ENCODE results near the gene TLCD1.
A peak's percentile ranks its signal among the peaks of the same experiment; 100 is the strongest.
"Not testable (repeated sequence)": the region's sequence is repeated elsewhere in the genome, so short reads cannot be mapped to it uniquely, and the experiment has no call there.

Gene TLCD1

GRCh38 chr17:28746611-28747050 lies 20.6 kb upstream of the TLCD1 start:
- no peak for DNase-seq

GRCh38 chr17:28745786-28746411 lies 19.9 kb upstream of the TLCD1 start:
- no peak for DNase-seq

- DNase-seq: no peak
Measured at GRCh38 chr17:28744972-28745785, 19.1 kb upstream of the TLCD1 start.

GRCh38 chr17:28744104-28744971 lies 18.3 kb upstream of the TLCD1 start:
- no peak for DNase-seq

GRCh38 chr17:28743243-28744103 lies 17.4 kb upstream of the TLCD1 start, which contains the start of gene TRAF4:
Gene TRAF4 (plus strand): TSS chr17:28744011. CDS start chr17:28744113, 102 bp downstream.
- peak; percentile 63 for DNase-seq

- DNase-seq: no peak
Measured at GRCh38 chr17:28741358-28742349, 15.6 kb upstream of the TLCD1 start.

GRCh38 chr17:28740406-28741357 lies 14.6 kb upstream of the TLCD1 start:
- no peak for DNase-seq

- DNase-seq: no peak
Measured at GRCh38 chr17:28738680-28739384, 12.8 kb upstream of the TLCD1 start.

- DNase-seq: no peak
Measured at GRCh38 chr17:28737770-28738679, 12.0 kb upstream of the TLCD1 start.

- DNase-seq: no peak
Measured at GRCh38 chr17:28737316-28737715, 11.3 kb upstream of the TLCD1 start.

- DNase-seq: not testable (repeated sequence)
Measured at GRCh38 chr17:28735913-28736769, 10.1 kb upstream of the TLCD1 start.

- no peak for DNase-seq
Measured at GRCh38 chr17:28735242-28735722, 9.2 kb upstream of the TLCD1 start.

- DNase-seq: no peak
Measured at GRCh38 chr17:28734712-28735241, 8.7 kb upstream of the TLCD1 start.

GRCh38 chr17:28733346-28733745 lies 7.3 kb upstream of the TLCD1 start:
- DNase-seq: no peak

- DNase-seq: no peak
Measured at GRCh38 chr17:28729950-28730330, 3.9 kb upstream of the TLCD1 start.

- DNase-seq: peak; percentile 91
Measured at GRCh38 chr17:28728364-28729200, 2.5 kb upstream of the TLCD1 start, which contains the start of gene NEK8. Gene NEK8 (plus strand): TSS chr17:28728788. CDS start chr17:28728814, 26 bp downstream.
